Middle frontal gyrus (tissue), 1 donor: ENCODE results near the gene CMPK2.
"Not testable (repeated sequence)": the region's sequence is repeated elsewhere in the genome, so short reads cannot be mapped to it uniquely, and the experiment has no call there.

Experiments
- DNase-seq: peaks from one replicate; pipeline ENCODE4 v3.0.0-alpha.2; 2015; ENCODE audit warnings: low spot score; ENCODE audit errors: extremely low spot score

CMPK2 gene

GRCh38 chr2:6865346-6866274 lies at the start of gene CMPK2:
CMPK2 (minus strand) TSS chr2:6865907; CDS start chr2:6865696, 211 bp downstream.
- DNase-seq, result no peak

GRCh38 chr2:6915399-6915798 lies 49.7 kb upstream of the CMPK2 start:
- DNase-seq, result no peak

- DNase-seq, result no peak
These were observed 49.1 kb upstream of the CMPK2 start for GRCh38 chr2:6914828-6915227.

GRCh38 chr2:6913415-6914157 lies 47.9 kb upstream of the CMPK2 start:
- DNase-seq, result no peak

- no peak for DNase-seq
These were observed 46.0 kb upstream of the CMPK2 start for GRCh38 chr2:6911721-6912120.

- DNase-seq, result no peak
These were observed 44.0 kb upstream of the CMPK2 start for GRCh38 chr2:6909431-6910385.

GRCh38 chr2:6908291-6908690 lies 42.6 kb upstream of the CMPK2 start:
- no peak for DNase-seq

GRCh38 chr2:6906165-6906741 lies 40.5 kb upstream of the CMPK2 start:
- no peak for DNase-seq

GRCh38 chr2:6905668-6906067 lies 40.0 kb upstream of the CMPK2 start:
- DNase-seq, result no peak

- DNase-seq, result not testable (repeated sequence)
These were observed 36.9 kb upstream of the CMPK2 start for GRCh38 chr2:6902581-6902980.

- DNase-seq, result peak; percentile 59
These were observed 31.4 kb upstream of the CMPK2 start for GRCh38 chr2:6896930-6897759.

- DNase-seq, result no peak
These were observed 28.3 kb upstream of the CMPK2 start for GRCh38 chr2:6893876-6894482.

- no peak for DNase-seq
These were observed 23.0 kb upstream of the CMPK2 start for GRCh38 chr2:6888724-6889123.

GRCh38 chr2:6887751-6888192 lies 22.1 kb upstream of the CMPK2 start:
- no peak for DNase-seq

GRCh38 chr2:6885968-6886367 lies 20.3 kb upstream of the CMPK2 start:
- DNase-seq, result no peak

GRCh38 chr2:6885551-6885950 lies 19.8 kb upstream of the CMPK2 start:
- DNase-seq, result no peak

- DNase-seq, result no peak
These were observed 17.9 kb upstream of the CMPK2 start for GRCh38 chr2:6883448-6884122.

GRCh38 chr2:6881516-6881915 lies 15.8 kb upstream of the CMPK2 start:
- no peak for DNase-seq

- DNase-seq, result no peak
These were observed 15.3 kb upstream of the CMPK2 start for GRCh38 chr2:6881046-6881445.
